NCI-H446 (cell line): ENCODE results near the gene MGAT5B.

Experiments used
- DNase-seq, 2 experiments: peaks; one replicate each; lab custom pipeline; 2025; lab: John Stamatoyannopoulos, UW

The MGAT5B gene

DNA sequence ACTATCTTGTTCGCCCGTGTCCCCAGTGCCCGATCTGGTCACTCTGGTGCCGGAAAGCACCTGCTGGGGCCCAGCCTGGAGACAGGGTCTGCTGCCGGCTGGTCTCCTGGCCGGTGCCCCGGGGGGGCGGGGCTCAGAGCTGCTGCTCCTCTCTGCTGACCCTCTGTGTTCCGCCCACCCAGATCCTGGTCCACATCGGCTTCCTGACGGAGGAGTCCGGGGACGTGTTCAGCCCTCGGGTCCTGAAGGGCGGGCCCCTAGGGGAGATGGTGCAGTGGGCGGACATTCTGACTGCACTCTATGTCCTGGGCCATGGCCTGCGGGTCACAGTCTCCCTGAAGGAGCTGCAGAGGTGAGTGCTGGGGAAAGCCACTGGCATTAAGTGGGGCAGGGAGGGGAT, 37.6 kb downstream of the MGAT5B start:
- no peak for DNase-seq

DNA sequence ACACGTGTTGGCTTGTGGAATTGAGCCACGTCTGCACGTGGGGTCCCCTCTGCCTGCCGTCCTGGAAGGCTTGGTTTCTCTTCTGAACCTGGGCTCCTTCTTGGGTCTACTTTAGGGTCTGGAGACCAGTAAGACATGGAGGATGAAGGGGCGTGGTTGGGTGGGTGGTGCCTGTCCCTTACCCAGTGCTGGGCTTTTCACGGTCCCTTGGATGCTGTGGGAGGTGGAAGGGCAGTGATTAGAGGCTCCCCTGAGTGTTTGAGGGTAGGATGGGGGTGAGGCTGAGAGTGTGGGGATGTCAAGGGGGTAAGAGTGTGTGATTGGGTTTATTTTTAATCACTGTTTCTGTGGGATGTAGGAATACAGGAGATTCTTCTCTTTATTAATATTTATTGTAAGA, 38.3 kb downstream of the MGAT5B start:
- no peak for DNase-seq

DNA sequence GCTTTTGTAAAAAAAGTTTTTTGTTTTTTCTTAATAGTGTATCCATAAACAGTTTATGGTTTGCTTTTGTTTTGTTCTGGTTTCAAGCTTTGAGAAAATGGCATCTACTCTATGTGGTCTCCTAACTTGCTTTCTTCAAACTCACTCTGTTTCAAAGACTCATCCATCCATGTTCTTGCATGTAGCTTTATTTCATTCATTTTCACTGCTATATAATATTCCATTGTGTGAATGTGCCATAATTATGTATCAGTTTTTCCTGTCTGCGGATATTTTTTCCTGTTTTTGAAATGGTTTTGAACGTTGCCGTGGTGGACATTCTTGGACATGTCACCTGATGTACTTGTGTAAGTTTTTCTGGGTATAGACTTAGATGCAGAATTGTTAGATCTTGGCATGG, 39.1 kb downstream of the MGAT5B start:
- DNase-seq: no peak

DNA sequence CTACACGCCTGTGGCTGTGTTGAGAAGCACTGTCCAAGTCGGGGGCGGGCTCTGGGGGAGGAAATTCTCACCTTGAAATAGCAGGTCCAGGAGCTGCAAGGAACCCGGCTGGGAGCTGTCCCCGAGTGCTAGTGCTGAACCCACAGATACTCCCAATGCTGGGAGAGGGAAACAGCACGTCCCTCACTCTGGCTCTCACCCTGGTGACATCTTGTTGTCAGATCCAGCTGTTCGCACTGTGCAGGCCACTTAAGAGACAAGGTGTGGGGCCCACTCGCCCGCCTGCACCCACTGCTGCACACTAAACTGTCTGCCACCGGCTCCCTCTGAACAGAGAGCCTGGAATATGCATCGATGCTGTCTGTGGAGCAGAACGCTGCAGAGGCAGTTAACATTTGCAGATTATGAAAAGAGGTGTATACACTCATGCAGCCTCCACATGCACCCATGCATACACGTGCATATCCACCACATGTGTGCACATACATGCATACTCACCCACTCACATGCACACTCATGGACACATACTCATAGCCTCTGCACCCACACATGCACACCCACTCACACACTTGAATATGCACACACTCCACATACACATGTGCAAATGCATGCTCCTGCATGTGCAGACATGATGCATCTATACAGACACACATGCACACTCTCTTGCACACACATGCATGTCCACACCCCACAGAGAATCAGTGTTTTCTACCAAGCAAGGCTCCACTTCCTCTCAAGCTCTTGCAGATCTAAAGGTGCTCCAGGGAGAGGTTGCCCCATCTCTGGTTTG, 42.0 kb downstream of the MGAT5B start:
- no peak for DNase-seq

DNA sequence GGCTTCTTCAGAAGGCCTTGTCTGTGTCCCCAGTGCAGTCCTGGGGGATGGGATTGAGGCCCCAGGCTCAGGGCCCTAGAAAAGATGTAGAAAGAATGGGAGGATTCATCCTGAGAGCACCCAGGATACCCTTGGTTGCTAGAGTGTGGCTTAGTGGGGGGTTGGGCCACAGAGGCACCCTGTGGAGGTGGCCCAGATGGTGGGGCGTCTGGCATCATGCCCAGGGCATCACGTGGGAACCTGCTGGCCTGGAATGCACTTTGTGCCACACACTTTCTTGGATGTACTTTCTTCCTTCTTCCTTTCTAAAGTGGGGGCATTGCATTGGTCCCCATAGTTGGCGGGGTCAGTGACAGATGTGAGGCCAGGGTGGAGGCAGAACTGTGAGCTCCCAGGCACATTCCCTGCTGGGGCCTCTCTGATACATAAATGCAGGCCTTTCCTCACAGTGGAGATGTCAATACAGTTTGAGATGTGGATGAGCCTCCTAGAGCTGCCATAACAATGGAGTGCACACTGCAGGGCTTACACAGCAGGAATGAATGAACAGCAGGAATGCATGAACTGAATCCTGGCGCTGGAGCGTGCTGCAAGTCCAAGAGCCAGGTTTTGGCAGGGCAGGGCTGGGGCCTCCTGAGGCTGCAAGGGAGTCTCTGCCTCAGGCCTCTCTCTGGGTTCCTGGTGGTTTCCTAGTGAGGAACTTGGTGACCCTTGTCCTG, 43.3 kb downstream of the MGAT5B start:
- DNase-seq: peak; percentile 58 to 78

DNA sequence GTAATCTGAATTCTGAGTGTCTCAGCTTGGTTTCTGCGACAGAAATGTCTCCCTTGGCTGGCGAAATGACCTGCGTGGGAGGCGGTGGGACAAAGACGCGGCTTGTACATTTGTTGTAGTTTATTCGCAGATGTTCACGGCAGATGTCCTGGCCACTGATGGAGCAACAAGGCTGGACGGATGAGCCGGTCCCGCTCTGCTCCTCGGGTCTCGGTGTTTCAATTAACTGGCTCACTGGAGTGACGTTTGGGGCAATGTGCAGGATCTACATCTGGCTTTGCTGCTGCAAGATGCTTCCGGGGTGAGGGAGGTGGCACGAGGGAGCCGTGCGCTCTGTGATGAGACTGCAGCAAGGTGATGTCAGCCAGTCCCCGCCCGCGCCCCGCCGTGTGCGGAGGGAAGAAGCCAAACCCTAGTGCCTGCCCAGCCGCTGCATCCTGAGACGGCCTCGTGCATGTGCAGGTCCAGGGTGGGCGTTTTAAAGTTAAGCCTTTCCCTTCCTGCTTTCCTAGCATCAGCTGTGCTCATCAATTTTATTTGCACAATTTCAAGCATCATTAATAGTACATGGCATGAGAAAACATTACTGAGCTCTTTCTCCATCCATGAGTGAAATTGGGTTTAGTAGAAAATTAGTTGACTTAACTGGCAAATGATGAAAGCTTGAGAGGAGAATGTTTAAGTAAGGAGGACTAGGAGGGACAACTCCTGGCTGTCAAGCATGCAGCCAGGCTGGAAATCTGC, 44.4 kb downstream of the MGAT5B start:
- DNase-seq: no peak

DNA sequence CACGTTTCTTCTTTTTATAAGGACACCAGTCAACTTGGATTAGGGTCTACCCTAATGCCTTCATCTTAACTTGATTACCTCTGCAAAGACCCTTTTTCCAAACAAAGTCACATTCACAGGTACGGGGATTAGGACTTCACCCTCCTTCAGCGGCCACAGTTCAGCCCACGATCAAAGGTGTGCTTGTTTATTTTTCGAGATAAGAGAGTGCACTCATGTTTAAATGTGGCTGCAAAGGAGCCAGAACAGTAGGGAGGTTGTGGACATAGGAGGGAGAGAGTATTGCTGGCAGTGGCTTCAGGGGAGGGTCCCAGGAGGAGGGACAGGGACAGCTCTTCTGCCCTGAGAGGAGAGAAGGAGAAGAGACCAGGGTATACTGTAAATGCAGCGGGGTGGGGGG, 46.7 kb downstream of the MGAT5B start:
- DNase-seq: no peak

DNA sequence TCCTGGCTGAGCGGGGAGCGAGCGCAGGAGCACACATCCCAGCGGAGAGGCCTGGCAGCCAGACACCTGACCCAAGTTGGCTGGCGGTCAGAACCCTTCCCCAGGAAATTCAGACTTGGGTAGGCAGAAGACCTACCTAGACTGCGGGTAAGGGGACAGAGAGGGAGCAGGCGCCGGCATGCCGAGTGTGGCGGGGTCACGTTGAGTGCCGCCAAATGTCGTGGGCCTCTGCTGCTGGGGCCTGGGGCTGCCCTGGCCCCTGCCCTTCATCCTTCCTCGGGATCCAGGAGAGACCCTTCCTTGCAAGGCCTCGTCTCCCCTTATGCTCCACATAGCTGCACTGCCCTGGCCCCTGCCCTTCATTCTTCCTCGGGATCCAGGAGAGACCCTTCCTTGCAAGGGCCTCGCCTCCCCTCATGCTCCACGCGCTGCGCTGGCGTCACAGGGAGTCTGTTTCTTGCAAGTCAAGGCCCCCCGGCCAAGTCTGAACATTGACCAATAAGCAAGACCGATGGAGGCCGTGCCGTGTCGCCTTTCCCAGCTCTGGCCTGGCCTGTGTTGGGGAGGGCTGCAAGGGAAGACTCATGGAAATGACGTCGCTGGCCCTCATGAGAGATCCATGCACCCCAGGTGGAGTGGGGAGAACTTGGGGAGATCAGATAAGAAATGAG, 47.8 kb downstream of the MGAT5B start:
- DNase-seq: no peak

DNA sequence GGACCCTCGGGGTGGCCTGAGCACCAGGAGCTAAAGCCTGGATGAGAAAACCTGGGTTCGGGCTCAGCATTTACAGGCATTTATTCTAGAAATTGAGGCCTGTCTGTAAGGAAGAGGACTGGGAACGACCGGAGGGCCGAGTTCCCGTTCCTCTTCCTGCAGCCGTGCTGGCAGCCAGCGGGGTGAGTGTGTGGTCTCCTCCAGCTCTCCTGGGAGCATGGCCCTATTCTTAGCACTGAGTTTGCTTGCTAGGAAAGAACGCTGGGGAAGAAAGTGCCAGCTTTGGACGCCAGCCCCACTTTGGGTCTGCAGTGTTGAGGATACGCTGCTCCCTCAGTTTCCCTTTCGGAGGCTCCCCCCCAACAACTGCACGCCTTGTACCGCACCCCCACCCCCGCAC, 49.6 kb downstream of the MGAT5B start:
- no peak for DNase-seq

DNA sequence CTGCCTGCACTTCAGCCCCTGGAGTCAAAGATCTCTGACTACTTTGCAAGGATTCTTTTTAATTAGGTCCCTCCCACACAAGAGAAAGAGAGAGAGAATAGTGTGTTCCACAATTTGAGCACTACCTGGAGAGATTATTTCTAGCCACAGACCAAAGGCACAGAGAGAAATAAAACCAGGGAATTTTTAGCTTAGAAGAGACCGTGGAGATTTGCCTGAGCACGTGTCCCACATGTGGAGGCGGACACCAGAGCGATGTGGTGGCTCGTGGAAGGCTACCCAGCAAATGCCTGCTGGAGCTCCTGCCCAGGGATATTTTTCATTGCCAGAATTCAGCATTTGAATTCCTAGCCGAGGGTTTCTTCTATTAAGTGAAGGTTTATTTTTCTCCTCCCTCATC, 50.6 kb downstream of the MGAT5B start:
- DNase-seq: no peak

DNA sequence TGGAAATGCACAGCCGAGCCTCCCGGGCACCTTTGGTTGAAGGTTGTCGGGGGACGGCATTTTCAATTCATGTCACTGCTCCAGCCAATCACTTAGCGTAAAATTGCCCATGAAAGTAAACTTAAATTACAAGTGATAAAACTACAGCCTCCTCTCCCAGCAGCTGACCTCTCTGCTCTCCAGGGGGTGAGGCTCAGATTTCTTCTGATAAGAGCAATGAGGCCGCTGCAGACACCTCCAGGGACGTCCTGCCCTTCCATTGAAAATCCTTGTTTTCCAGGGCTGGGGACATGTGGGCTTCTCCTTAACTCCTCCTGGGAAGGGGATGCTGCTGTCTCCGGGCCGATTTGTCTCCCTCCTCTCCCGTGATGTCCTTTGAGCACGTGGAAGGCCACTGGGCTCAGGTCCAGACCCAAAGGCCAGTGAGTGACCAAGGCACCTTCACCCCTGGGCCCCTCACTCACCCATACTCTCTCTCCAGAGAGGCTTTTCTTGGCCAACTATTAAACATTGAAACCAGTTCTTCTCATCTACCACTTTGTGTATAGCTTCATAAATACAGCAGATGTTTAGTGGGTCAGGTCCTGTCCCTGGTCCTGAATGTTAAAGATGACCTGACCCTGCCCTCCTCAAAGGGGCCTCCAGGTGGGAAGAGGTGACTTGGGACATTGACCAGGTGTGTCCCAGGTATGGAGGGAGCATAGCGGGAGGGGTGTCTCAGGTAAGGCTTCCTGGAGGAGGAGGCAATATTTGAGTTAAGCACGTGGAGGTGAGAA, 52.3 kb downstream of the MGAT5B start:
- DNase-seq: no peak

DNA sequence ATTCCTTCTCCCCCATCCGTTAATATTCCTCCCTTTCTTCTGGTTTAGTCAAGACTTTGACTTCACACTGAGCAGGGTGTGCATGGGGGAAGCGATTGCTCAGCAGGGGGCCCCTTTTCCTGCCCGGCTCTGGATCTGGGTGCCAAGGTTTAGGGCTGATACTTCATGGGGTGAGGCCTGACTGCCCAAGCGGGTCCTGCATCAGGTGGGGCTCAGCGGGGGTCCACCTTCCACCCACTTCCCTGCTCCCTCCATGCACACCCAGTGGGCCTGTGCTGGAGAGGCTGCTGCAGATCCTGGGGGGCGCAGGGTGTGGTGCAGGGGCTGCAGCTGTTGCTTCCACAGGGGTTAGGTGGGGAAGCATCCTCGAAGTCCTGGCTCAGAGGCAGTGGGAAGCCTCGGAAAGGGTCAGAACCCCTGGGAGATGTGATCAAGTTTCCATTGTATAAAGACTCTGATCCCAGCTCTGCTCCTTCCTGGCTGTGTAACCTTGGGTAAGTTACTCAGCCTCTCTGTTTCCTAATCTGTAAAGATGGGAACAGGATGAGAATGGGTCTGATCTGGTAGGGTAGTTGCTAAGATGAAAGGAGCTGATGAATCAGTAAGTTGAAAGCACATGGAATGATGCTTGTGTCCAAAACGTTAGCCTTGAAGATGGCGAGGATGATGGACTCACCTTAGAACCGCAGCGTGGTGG, 53.3 kb downstream of the MGAT5B start:
- no peak for DNase-seq

DNA sequence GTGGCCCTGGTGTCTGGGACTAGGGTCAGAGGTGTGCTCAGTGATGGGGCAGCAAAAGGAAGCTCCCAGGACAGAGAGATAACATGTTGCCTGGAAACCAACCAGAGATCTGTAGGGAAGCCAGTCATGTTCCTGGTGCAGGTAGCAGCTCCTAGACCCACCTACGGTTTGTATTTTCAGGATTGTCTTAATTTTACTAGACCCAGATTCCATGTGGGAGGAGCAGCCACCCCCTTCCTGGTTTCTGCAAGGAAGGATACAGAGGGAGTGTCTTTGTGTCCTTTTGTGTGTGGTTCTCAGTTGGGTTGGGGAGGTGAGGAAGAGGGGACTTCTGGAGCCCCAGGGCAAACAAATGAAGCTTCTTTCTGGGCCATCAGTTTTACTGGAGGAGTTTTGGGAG, 53.9 kb downstream of the MGAT5B start:
- no peak for DNase-seq

DNA sequence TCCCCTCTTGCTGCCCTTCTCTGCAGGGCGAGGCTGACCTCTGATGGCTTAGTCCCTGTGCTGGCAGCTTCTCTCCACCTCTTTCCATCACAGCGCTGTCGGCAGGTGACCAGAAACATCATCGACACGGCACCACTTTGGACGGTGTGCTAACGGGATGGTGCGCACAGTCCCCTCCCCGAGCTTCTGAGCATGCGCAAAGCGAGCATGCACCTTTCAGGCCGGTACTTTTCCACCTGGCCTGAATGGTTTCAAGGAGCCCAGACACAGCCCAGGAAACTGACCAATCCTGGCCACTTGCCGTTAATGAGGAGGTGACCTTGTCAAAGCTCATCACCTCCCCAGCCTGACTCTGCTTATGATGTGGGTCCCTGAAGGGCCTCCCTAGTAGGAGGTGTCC, 54.8 kb downstream of the MGAT5B start:
- DNase-seq: no peak

DNA sequence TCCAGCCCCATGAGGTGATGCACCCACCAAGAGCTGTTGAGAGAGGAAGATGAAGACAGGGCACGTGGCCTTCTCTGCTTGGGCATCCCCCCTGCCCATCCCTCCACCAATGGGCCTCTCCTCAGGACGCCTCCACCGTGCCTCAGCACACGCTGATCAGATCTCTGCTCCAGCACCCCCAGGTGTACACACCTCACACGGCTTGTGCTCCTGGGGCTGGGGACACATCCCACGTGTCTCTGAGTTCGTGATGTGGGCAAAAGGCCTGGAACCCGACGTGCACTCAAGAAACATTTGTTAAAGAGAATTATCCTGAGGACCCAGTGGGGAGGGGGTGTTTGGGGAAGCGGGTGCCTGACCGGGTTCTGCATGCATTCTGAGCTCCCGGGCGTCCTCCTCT, 55.3 kb downstream of the MGAT5B start:
- DNase-seq: no peak

DNA sequence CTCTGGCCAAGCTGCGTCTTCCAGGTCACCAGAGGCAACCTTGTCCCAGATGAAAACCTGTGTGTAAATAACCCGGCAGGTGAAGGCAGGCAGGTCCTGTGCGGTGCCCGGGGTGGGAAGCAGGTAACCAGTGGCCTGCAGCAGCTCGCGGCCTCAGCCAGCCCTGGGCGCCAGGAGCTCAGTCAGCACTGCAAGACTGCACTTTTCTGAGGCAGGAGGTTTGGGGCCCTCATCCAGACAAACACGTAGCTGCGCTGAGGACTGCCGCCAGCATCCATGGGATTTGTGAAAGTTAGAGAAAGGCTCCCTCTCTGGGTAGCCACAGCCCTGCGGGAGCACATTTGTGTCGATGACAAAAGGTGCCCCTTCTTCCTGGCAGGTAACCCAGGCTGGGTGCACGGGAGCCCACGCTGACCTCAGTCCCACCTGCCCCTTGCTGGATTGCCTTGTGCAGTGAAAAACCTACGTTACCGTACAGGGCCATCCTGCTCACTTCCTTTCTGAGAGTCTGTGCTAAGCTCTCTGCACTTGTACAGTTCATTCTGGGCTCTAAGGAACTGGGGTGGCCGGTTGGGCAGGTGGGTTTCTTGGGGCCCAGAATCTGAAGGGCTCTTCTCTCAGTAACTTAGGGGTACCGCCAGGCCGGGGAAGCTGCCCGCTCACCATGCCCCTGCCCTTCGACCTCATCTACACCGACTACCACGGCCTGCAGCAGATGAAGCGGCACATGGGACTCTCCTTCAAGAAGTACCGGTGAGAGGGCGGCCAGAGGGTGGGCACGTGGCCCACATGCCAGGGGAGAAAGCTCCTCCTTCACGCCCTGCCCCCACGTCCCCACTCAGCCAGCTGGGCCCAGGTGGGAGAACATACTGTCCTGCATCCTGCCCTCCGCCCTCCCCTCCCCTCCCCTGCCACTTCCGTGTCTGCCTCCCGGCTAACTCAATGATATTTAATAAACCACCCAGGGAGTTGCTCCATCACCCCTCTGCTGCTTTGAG, 56.4 kb downstream of the MGAT5B start:
- no peak for DNase-seq

DNA sequence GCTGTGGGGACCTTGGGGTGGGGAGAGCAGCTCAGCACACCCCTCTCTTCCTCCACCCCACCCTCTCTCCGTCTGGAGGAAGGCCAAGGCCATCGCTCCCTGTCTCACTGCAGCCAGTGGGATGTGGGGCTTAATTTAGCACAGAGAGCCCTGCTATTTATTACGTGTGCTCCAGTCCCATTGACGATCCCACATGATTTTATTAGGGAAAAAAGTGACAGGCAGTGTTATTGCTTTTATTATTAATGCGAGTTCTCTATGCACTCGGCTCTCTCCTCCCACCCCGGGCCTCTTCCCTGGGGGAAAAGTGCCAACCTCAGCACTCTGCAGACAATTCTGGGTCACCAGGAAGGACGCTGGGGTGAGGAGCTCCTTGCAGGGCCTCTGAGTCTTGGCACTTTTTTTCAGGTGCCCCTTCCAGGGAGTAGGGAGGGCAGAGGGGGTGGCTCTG, 57.3 kb downstream of the MGAT5B start:
- no peak for DNase-seq

DNA sequence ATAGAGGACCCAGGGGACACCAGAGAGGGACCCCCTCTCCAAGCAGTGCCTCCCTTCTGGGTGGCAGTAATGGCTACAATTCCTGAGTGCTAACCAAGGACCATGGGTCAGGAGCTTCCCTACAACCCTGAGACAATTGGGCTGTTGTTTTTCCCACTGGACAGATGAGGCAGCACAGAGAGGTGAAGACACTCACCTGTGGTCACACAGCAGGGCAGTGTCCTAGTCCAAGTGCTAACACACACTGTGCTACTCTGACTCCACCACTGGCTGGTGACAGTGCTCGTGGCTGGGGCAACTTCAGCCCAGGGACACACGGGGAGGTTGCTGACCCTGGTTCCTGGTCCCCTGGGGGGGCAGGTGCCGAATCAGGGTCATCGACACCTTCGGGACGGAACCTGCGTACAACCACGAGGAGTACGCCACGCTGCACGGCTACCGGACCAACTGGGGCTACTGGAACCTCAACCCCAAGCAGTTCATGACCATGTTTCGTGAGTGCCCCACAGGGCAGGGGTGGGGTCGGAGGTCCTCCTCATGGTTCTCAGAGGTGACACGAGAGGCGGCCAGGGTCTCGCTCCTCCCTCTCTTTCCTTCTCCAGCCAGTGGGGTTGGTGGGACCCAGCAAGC, 58.1 kb downstream of the MGAT5B start:
- no peak for DNase-seq

DNA sequence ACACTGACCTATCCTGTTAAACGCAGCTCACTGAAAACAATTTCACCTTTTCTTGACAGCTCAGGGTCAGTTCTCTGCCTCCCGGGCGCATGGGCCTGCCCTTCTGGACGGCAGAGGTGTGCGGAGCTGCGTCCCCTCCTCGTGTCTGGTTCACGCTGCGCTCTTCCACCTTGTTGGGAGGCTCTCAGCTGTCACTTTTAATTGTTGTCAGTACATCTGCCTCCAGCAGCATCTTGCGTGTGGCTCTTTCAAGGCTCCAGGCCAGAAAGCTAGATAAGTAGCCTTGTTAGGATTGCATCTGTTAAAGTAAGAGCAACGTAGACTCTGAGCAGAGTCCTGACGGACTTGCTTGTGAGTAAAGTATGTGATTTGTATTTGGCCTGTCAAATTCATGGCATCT, 59.4 kb downstream of the MGAT5B start:
- DNase-seq: no peak
